ENCODE measurements around the gene GALNT17.

DNA sequence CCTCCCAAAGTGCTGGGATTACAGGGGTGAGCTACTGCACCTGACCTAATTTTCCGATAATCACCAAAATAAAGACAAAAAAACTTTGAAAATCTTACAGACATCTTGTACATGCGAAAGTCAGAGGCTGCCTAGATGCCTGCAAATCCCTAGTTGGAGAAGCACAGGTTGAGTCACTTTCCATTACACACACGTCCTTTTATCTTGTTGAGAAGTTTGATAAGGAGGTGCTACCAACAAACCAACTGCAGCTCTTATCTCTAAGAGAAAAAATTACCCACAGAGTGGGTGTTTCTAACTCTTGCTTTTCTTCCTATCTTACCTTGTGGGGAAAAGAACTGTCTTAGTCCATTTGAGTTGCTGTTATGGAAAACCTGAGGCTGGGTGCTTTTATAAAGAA lies 589.8 kb downstream of the GALNT17 start:
- no peak for TF ChIP-seq POLR2AphosphoS5 (IDR thresholded peaks at IDR 0.05; ENCODE audit: borderline replicate concordance, low read depth, low read length)
- no peak for TF ChIP-seq EZH2 (IDR thresholded peaks at IDR 0.05)
